HG03342 (cell line): ENCODE results near the gene ADGRD2.

Source experiments
- ATAC-seq: cut with Tn5 transposase; IDR thresholded peaks from one replicate; pipeline ENCODE4 v1.9.1; 2021; ENCODE audit warnings: mild to moderate bottlenecking, moderate library complexity; ENCODE audit not compliant: unreplicated experiment

ADGRD2 gene

DNA sequence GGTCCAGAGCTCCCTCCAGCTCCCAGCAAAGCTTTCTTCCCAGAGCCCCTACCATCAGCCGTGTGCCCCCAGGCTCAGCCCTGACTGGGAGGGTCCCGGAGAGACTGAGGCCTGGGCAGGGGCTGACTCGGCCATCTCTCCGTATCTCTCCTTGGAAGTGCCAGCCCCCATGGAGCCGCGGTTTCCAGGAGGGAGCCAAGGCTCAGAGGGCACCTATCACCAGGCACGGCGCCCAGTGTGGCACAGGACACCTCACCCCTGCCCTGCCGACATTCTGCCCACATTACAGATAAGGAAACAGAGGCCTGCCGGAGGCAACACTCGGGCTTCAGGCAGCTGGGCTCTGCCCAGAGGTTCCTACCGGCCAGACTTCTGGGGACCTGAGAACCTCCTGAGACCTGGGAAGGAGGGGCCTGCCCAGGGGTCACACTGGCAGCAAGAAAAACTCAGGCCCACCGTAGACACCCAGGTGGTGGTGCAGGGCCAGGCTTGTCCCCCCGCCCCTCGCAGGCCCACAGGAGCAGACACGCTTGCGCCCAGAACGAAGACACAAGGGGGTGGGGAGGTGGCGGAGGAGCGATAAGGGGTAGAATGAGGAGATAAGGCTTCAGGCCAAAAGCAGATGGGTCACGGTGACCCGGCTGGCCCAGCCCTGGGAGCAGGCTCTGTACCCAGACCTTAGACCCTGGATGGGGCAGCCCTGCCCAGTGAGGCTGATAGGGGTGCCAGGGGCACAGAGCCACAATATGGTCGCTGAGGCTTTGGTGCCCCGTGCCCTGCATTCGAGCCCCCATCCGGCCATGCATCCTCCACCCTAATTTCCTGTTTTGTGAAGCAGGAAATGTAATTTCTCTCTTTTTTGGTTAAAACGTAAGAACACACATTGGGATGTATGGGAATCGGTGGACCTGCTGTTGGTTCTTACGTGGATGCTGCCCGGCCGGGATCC is 45.1 kb downstream of the ADGRD2 start:
- no peak for ATAC-seq

DNA sequence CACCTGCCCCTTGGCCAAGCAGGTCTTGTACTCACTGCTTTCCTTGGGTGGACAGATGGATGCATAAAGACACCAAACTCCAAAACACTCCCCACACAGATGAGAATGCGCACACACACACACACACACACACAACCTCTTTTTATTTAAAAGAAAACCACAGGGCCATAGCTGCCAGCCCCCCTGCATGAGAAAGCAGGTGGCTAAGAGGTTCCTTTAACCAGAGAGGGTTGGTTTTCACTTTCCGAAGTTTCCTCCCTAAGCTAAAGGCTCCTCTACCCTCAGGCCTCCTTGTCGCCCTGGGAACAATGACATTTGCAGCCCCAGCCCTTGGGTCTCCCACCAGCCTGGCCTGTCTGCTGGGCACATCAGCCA is 45.8 kb downstream of the ADGRD2 start:
- no peak for ATAC-seq

DNA sequence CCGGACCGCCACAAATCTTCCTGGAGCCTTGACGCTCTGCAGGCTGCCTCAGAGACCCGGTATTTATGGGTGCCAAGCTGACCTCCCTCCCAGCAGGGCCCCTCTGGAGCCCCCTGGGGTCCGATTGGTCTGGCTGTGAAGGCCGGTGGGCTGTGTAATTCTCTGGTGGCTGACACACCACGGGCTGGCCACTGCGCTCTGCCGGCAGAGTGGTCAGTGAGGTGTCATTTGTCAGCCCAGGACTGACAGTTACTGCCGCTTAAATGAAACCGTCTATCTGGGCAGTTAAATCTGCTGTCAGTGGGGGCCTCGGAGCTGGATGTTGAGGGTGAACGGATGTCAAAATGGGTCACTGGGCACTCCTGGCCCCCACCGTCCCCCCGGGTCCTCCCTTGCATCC is 46.2 kb downstream of the ADGRD2 start:
- ATAC-seq, result no peak

DNA sequence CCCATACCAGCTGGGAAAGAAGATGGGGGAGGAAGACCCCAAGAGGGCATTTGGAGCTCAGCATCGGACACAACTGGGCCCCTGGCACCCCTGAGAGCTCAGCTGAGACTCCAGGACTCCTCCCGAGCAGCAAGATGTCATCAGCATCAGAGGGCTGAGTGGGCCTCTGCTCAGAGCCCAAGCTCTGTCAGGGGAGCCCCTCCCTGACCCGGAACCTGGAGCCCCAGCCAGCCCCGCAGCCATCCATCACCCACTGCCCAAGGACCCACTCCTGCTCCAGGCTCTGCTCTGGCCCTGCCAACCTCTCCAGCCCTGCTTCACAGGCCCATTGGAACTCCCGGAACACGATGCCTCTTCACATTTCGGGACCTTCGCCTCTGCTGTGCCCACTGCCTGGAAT is 47.2 kb downstream of the ADGRD2 start:
- no peak for ATAC-seq

DNA sequence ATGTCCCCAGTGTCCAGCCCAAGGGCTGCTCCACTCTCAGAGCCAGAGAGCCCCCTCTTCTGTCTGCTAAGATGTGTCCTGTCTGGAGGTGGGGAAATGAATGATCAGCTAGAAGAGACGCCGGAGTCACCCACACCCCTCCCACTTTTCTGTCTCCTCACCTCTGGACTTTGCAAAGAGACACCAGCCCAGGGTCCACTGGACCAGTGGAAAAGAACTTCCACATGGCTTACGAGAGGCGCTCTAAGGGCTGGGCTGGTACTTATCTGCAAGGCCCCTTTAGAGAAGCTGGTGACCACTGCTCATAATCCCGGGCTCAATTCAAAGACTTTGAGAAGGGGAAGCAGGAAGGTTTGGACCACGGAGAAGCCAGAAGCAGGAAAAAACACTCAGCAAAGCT is 47.8 kb downstream of the ADGRD2 start:
- ATAC-seq, result no peak

DNA sequence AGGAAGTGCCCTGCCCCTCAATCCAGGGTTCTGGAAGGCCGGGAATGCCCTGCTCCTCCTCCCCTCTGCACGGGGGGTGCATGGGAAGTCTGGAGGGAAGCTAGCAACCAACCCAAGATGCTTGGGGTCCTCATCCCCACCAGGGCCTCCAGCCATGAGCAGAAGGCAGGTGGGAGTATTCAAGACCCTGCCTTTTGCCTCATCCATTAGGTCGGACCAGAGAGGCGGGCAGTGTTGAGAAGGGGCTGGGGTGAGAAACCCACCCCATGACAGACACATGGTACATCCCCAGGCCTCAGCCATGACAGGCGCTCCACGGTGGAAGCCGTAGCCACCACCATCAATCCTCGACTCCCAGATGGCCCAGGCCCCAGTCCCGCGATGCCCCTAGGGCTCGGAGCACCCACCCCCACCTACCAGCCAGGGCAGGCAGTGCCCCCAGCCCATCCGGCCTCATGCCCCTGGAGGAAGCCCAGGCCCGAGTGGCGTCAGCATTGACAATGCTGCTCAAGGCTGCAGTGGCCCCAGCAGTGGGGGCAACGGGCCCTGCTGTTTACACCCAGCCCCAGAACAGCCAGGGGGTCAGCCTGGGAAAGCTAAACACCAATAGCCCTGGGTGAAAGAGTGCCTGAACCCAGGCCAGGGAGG is 48.4 kb downstream of the ADGRD2 start:
- no peak for ATAC-seq

DNA sequence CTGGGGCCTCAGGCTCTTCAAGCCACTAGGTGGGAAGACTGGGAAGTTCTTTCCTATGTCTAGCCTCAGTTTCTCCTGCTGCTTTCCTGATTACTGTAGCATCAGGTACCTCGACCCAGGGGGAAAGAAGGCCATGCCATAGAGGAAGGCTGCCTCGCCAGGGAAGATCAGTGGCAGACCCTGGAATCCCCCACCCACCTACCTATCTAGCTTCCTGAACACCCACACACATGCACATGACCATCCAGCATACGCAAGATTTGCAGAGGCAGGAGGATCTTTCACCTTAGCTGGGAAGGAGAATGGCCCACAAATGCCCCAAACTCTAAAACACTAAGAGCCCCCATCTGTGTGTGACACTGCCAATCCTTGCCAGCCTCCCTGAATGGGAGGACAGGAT is 49.0 kb downstream of the ADGRD2 start:
- no peak for ATAC-seq

DNA sequence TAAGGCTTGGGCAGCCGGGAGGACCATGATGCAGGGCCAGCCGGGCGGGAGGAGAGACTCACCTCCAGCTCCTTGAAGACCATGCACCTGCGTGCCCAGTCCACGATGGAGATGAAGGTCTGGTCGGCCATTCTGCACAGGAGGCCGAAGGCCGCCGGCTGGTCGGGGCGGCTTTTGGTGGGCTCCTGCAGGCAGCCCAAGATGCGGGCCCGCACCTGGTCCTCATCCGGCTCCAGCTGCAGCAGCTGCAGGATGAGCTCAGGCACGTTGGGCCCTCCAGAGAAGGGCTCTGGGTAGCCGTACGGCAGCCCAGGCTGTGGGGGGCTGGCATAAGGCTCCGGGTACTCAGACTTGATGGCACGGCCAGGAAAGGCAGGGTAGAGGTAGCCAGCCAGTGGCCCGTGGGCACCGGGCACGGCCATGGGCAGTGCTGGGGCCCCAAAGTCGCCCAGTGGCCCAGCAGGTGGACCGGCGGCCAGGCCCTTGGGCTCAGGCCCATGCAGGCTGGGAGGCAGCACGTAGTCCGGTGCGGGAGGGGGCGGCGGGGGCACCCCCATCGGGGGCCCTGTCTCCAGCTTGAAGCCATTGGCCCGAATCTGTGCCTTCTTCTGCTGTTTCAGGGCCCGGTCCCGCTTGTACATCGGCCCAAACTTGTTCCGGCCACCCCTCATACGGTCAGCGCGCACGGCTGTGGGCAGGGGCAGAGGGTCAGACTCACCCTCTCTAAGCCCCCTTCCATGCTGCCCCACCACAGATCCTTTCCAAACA is 50.0 kb downstream of the ADGRD2 start:
- ATAC-seq, result no peak

DNA sequence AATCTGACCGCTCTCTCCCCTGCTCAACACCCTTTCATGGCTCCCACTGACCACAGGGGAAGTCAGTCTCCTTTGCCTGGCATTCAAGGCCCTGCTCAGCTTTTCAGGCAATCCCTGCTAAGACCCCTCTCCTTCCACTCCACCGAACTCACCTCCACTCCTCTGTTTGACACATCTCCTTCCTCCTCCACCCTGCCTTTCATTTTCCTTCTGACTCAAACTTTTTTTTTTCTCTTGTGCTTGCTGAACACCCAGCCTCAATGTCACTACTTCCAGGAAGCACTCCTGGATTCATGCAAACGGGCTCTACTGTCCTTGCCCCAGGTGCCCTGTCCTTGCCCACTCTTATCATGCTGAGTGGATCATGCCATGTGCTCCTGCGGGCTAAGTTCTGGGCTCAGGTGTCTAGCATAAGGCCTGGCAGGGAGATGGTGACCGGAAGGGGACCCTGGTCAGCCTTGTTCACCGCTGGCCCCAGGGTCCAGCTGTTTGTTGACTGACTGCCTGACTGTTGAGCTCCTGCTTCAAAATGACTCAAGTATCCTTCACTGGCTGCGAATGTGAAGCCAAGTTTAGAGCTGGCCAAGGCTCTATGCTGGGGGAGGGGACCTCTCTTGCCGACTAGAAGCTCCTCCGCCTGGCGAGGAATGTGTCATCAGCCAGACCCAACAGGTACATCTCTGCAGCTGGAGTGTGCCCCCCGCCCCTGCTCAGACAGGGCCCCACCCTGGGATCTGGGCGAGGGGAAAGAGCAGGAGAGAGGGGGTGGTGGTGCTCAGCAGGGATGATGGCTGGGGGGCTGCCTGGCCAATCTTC is 50.8 kb downstream of the ADGRD2 start:
- no peak for ATAC-seq

DNA sequence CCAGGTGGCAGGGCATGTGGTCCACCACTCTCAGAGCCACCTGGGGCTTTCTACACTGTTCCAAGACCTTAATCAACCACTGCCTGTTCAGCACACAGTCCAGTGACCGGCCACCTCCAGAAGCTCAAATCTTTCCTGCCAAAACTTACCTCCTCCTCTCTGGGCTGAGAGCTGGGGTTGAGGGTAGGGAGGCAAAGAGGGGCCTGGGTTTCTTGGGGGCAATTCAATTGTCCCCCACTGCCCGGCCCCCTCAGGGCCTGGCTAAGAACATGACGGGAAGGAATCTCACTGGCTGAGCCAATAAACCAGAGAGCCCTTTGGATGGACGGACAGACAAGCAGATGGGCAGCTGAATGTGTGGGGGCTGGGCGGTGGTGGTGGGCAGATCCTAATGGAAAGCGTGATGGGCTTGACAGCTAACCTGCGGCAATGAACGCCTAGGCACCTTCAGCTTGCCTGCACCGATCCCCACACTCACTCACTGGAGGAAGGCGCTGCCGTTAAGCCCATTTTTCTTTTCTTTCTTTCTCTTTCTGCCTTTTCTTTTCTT is 51.6 kb downstream of the ADGRD2 start:
- no peak for ATAC-seq

DNA sequence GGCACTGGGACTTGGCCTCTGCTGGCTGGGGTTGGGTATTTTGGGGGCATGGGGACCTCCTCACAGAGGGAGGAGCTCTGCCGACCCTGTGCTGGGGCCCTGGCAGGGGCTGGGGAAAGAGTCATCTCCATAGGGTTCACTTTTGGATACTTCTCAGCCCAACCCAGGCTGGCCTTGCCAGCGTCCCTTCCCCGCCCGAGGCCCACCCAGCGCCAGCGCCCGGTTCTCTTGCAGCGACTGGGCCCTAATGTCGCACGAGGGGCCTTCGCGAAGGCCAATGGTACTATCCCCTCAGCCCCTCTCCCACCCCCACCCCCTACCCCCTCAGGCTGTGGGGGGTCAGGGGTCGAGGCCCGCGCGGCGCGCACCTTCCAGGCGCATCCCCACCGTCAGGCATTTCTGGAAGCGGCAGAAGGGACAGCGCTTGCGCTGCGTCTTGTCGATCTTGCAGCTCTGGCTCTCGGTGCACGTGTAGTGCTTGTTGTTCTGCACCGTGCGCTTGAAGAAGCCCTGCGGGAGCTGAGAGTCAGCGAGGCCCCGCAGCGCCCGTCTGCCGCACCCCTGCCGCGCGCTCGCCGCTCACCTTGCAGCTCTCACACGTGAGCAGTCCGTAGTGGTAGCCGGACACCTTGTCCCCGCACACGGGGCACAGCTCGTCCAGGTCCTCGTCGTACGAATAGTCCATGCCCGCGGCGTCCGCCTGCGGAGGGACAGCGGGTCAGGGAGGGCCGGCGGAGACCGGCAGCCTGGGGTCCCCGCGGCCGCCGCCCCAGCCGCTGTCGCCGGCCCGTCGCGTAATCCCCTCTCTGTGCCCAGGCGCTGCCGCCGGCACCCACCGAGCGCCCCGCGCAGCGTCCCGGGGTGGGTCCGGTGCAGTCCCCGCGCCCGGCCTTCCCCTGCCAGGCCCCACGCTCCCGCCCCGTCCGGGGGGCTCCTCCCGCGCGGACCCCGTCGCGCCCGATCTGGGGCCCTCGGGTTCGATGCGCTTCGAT is 52.8 kb downstream of the ADGRD2 start:
- ATAC-seq, result no peak

DNA sequence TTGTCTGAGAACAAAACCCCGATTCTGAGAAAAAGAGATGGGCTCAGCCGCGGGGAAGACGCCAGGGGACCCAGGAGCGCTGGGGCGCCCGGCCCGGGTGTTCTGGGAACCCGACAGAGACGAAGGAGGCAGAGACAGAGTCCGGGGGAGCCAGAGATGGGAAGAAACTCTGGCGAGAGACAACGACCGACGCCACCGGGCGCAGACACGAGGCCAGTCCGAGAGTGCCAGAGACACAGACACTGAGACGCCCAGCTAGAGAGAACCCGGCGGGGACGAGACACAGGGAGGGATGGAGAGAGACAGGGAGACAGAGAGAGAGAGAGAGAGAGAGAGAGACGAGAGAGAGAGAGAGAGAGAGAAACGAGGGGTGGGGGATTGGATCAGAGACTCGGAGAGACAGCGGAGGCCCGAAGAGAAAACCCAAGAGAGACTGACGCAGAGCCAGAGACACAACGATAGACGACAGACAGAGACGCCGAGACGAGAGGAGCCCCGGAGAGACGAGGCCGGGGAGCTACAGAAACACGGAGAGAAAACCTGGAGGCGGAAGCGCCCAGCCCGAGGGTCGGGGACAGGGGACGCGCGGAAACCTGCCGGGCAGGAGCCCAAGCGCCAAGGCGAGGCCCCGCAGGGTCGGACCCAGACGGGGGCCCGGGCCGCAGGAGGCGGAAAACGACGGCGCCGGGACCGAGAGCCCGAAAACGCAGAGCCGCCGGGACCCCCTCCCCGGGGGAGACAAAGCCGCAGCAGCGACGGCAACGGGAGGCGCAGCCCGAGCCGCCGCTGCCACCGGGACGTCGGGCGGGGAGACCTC is 53.7 kb downstream of the ADGRD2 start:
- no peak for ATAC-seq

DNA sequence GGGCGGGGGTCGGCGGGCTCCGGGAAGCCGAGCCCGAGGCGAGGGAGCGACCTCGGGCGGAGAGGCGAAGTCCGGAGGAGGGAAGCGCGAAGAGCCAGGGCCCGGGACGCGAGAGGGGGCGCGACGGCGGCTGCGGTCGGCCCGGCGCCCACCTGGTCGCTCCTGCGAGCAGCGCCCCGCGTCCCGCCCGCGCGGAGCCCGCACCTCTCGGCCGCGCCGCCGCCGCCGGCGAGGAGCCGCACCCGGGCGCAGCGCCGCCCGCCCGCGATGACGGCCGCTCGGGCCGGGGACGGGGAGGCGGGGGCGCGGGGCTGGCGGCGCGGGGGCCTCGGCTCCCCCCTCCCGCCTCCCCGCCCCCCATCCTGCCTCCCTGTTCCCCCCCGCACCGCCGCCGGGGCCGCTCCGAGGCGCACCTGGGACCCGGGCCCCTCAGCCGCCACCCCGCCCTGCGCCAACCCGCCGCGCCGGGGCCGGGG is 54.3 kb downstream of the ADGRD2 start:
- no peak for ATAC-seq

DNA sequence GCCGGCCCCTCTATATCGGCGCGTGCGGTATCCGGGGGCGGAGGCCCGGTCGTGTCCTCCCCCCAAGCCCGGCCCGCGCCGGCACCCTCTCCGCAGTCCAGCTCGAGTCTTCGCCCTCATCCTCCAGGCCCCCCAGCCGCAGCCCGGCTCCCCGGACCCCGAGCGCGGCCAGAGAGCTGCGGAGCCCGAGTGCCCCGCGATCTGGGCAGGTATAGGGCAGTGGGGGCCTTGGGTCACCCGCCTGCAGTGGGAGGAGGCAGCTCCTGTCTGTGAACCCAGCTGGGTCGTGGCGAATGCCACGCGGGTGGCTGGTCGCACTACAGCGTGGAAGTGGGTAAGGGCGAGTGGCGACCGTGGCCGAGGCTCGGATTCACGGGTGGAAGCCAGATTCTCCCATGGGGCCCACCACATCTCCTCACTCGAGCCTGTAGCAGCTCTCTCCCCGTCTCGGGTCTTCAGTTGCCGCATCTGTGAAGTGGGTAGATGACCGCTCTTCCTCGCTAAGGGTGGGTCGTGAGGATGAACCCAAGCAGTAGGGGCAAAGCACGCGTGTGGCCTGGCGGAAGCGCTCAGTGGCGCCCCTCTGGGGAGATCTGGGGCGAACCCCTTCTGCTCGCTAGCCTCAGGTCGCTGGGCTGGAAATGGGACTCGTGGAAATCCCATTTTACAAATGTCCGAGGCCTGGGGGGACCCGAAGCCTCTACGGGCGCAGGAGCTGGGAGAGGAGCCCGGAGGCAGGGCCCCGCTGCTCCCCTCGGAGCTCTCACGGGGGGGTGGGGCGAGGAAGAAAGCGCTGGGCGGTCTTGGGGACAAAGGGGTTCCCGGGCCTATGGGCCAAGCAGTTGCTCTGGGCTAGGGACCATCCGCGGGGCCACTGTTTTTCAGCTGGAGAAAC is 55.0 kb downstream of the ADGRD2 start:
- no peak for ATAC-seq

DNA sequence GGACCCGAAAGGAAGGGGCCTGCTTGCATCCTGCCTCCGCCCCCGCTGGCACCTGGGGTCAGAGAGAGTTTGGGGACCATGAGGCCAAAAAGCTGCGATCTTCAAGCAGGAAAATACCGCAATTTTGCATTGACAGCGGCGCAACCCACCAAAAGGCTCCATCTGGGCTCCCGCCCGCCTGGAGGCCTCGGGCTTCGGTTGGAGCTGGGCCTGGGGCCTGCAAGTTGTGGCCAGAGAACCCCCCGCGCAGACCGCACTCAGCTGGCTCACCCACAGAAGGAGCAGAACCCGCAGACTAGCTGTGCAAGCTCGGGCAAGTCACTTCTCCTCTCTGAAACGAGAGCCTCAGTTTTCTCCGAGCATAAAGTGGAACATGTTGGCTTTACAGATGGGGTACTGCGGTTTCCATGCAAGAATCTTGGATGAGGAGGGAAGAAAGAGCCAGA is 55.7 kb downstream of the ADGRD2 start:
- ATAC-seq, result no peak

DNA sequence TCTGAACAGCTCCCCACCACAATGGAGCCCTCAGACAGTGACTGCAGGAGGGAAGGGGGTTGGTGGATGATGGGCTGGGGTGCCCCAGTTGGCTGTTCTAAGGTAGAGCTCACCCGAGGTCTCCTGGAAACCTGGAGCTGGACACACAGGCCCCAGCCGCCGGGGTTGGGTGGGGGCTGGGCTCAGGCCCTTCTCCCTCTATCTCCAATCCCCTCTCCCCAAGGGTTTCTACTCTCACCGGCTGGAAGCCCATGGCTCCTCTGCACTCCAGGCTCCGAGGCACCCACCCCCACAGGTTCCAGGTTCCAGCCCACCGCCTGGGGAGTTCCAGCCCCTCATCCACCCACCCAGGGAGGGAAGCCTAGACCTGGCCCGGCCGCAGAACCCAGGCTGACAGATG is 56.2 kb downstream of the ADGRD2 start:
- ATAC-seq, result no peak
